C1 segment of cervical spinal cord (tissue), 14 donors: ENCODE data around the gene SDR42E1.

Source experiments
- DNase-seq, 14 donors: peaks; one replicate each; lab custom pipeline; 2025; lab: John Stamatoyannopoulos, UW

The SDR42E1 gene

GRCh38 chr16:82011199-82011641 is at the start of gene SDR42E1:
Gene SDR42E1, minus strand, starts transcription at chr16:82011470. Its CDS starts 10,612 bp downstream, at chr16:82000858.
- no peak for DNase-seq

GRCh38 chr16:82059983-82060421 is 48.7 kb upstream of the SDR42E1 start:
- no peak for DNase-seq

GRCh38 chr16:82059161-82059982 is 48.1 kb upstream of the SDR42E1 start:
- no peak for DNase-seq

GRCh38 chr16:82056550-82056896 is 45.3 kb upstream of the SDR42E1 start:
- no peak for DNase-seq

GRCh38 chr16:82055728-82056549 is 44.7 kb upstream of the SDR42E1 start:
- DNase-seq = no peak

- no peak for DNase-seq
Observed at GRCh38 chr16:82055117-82055516, 43.8 kb upstream of the SDR42E1 start.

GRCh38 chr16:82051656-82052055 is 40.4 kb upstream of the SDR42E1 start:
- no peak for DNase-seq

- DNase-seq = no peak
Observed at GRCh38 chr16:82050909-82051357, 39.7 kb upstream of the SDR42E1 start.

- DNase-seq = no peak
Observed at GRCh38 chr16:82050506-82050905, 39.2 kb upstream of the SDR42E1 start.

GRCh38 chr16:82049484-82049883 is 38.2 kb upstream of the SDR42E1 start:
- no peak for DNase-seq

- no peak for DNase-seq
Observed at GRCh38 chr16:82047787-82048186, 36.5 kb upstream of the SDR42E1 start.

- DNase-seq = no peak
Observed at GRCh38 chr16:82047374-82047773, 36.1 kb upstream of the SDR42E1 start.

- DNase-seq = no peak
Observed at GRCh38 chr16:82046941-82047340, 35.7 kb upstream of the SDR42E1 start.

- no peak for DNase-seq
Observed at GRCh38 chr16:82046541-82046940, 35.3 kb upstream of the SDR42E1 start.

- no peak for DNase-seq
Observed at GRCh38 chr16:82045465-82045864, 34.2 kb upstream of the SDR42E1 start.

- DNase-seq = no peak
Observed at GRCh38 chr16:82044585-82044911, 33.3 kb upstream of the SDR42E1 start.

- DNase-seq = no peak
Observed at GRCh38 chr16:82043680-82044584, 32.7 kb upstream of the SDR42E1 start.

GRCh38 chr16:82042846-82043245 is 31.6 kb upstream of the SDR42E1 start:
- DNase-seq = no peak

GRCh38 chr16:82042144-82042543 is 30.9 kb upstream of the SDR42E1 start:
- DNase-seq = no peak

GRCh38 chr16:82041542-82041941 is 30.3 kb upstream of the SDR42E1 start:
- no peak for DNase-seq

- no peak for DNase-seq
Observed at GRCh38 chr16:82040296-82040695, 29.0 kb upstream of the SDR42E1 start.

- DNase-seq = no peak
Observed at GRCh38 chr16:82037666-82038065, 26.4 kb upstream of the SDR42E1 start.
